Breast epithelium (tissue), 3 donors: ENCODE results near the gene IGFN1.

ENCODE experiments used
- POLR2AphosphoS5 ChIP-seq, 3 donors: sonication (generic); formaldehyde crosslinking; IDR thresholded peaks; one replicate each; pipeline ENCODE4 v1.6.1; 2017; ENCODE audit warnings: antibody characterized with exemption in 3 of 3
- TF ChIP-seq, protein P1 (sequence below), 3 donors: fragments of 450-650 bp; IDR thresholded peaks; one replicate each; pipeline ENCODE4 v1.5.1; 2016 to 2017; ENCODE audit warnings: antibody characterized with exemption in 3 of 3, mild to moderate bottlenecking in 3 of 3, moderate library complexity in 3 of 3

DNA sequence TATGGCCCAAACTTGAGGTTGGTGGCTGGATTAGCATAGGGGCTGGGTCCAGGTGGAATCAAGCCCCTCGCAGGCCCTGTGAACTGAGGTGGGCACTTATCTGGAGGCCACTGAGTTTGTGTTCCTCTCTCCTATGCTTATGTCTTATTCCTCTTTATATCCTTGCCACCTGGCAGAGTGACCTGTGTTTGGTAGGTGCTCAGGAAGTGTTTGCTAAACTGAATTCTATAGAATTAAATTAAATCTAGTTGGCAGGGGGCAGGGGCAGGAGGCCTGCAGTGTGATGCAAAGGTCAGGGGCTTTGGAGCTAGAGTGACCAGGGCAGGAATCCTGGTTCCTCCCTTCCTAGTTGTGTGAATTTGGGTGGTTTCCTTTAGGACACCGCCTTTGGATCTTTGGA lies 35.3 kb upstream of the IGFN1 start:
- TF ChIP-seq, protein P1, sequence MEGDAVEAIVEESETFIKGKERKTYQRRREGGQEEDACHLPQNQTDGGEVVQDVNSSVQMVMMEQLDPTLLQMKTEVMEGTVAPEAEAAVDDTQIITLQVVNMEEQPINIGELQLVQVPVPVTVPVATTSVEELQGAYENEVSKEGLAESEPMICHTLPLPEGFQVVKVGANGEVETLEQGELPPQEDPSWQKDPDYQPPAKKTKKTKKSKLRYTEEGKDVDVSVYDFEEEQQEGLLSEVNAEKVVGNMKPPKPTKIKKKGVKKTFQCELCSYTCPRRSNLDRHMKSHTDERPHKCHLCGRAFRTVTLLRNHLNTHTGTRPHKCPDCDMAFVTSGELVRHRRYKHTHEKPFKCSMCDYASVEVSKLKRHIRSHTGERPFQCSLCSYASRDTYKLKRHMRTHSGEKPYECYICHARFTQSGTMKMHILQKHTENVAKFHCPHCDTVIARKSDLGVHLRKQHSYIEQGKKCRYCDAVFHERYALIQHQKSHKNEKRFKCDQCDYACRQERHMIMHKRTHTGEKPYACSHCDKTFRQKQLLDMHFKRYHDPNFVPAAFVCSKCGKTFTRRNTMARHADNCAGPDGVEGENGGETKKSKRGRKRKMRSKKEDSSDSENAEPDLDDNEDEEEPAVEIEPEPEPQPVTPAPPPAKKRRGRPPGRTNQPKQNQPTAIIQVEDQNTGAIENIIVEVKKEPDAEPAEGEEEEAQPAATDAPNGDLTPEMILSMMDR (IDR thresholded peaks at IDR 0.05): no peak
- no peak for TF ChIP-seq POLR2AphosphoS5 (IDR thresholded peaks at IDR 0.05)
